HG02973 (cell line): ENCODE results near the gene PROX2.

Experiments
- ATAC-seq: cut with Tn5 transposase; IDR thresholded peaks from one replicate; pipeline ENCODE4 v1.9.1; 2021; ENCODE audit warnings: moderate library complexity; ENCODE audit not compliant: unreplicated experiment

The PROX2 gene

GRCh38 chr14:74879427-74880182, 3.7 kb upstream of the PROX2 start:
- ATAC-seq = no peak

DNA sequence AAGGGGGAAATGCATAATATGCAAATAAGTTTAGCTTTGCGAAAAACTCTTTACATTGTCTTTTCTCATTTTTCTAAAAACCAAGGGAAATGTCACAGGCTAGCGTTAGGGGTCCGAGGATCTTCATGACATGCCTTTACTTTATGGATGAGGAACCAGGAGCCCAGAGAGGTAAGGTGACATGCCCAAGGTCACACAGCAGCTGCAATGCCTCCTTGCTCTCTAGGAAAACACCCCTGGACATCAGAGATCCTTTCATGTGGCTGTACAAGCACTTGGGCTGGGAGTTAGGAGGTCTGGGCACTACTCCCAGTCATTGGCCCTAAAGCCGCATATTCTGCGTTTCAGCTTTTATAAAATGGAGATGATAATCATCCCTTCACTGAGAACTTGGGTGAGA, 741 bp downstream of the PROX2 start:
- no peak for ATAC-seq

- ATAC-seq = no peak
These were observed 4.1 kb downstream of the PROX2 start for GRCh38 chr14:74871819-74872218.

DNA sequence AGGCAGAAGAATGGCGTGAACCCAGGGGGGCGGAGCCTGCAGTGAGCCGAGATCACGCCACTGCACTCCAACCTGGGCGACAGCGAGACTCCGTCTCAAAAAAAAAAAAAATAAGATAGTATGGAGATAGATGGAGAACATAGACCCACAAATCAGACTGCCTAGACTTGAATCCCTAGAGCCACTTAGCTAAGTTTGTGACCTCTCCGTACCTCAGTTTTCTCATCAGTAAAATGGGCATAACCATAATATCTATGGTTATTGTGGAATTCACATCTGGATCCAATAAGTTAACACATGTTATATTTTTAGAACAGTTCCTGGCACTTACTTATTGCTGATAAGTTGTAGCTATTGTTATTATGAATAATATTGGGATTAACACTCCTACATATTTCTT, 7.2 kb downstream of the PROX2 start:
- ATAC-seq = no peak

DNA sequence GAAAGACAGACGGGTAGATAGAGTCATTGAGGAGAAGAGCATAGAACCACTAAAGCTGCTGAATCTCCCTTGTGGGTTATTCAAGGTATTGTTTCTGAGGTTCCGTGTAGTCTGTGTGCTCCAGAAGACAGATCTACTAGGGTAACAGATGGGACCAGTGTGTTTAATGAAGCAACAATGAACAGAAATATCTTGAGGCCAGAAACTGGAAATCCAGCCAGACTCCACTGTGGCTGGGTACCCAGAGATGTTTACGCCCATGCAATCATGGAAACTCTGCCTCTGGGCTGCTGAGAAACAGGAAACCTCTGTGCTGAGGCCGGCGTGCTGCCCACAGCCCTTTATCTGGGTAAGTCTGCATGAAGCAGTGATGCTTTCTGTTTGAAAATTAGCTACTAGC, 8.3 kb downstream of the PROX2 start:
- ATAC-seq = no peak

DNA sequence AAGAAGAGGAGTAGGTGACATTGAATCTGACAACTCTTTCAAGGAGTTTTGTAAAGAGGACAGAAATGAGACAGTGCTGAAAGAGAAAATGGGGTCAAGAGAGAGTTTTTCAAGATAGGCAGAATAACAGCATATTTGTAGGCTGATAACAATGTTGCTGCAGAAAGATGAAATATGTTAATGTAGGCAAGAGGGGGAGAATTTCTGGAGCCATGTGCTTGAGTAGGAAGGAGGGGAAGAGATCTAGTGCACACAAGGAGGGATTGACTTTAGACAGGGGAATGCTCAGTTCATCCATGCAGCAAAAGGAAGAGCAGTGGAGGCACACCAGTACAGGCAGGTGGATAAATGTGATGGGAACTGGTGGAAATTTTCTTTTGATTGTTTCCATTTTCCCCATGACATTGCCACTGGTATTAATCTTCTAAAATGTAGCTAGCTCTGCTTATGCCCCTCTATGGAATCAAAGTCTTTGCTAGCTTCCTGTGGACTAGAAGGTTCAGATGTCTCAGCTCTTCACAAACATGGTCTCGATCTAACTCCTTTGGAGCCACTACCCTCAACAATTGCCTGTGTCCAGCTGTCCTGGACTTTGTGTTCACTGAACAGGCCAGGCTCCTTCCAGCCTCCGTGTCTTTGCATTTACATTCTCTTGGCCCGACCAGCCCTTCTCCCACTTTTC, 9.1 kb downstream of the PROX2 start:
- no peak for ATAC-seq

GRCh38 chr14:74865156-74865555, 10.8 kb downstream of the PROX2 start:
- no peak for ATAC-seq

GRCh38 chr14:74864198-74864597, 11.7 kb downstream of the PROX2 start:
- no peak for ATAC-seq

DNA sequence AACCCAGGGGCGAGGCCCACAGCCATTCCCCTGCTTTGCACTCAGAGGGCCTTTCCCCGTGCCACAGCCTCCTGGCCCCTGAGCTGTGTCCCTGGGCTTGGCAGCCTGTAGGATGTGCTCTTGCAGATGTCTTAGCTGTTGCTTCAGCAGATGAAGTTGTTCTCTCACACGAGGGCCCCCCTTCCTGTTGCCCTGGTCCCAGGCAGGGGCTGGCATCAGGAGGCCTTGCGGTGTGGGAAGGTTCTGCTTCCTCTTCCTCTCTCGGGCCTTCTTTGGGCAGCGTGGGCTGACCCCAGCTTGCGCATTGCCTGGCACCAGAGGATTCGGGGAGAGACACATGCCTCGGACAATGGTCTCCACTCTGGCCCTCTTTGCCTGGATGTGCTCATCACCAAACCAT, 12.7 kb downstream of the PROX2 start:
- ATAC-seq = no peak

DNA sequence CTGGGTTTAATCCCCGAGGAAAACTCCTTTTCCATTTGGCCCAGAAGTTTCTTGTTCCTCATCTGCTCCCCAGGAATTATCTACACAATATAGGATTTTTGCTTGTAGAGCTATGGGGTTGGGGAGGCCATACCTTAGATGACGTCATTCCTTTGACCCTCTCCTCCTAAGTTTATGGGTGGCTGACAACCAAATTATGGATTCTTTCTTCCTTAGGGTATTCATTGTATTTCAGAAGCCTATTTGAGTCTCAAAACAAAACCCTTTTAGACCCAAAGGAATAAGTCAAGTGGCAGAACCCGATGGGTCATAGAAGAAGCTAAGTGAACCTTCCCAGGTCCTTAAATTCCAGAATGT, 14.2 kb downstream of the PROX2 start:
- no peak for ATAC-seq

DNA sequence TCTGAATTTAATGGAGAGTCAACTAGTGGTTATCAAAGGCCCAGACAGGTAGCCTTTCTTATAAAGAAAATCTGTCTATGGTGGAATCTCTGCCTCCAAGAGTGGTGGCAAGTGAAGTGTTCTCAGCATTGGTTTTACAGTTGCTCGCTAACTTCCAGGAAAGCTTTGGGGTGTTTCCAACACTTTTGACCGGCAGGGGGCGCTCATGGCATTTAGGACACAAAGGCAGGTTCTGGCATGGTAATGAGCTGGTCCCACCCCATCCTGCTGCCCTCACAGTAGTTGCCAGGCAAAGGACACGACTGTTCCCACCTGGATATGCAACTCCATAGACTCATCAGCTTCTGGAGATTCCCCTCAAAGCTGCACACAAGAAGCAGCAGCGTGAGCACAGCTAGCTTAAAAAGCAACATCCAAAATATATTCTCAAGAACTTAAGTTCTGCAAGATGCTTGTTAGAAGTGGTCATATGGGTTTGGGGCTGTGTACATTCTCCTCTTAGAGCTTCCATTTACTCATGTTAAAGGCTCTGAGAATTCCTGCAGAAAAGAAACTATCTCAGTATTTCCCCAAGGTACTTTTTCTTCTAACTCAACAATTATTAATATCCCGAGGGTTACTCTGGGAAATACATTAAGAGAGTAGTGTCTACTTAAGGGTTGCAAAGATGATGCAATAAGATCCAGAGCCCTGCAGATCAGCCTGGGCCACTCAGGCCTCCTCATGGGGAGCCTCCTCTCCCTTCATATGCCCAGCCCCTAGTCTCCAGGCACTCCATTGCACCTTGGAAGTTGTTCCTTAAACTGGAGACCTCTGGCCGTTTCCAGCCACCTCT, 14.8 kb downstream of the PROX2 start:
- ATAC-seq = no peak

- no peak for ATAC-seq
These were observed 16.0 kb downstream of the PROX2 start for GRCh38 chr14:74859757-74860552.

DNA sequence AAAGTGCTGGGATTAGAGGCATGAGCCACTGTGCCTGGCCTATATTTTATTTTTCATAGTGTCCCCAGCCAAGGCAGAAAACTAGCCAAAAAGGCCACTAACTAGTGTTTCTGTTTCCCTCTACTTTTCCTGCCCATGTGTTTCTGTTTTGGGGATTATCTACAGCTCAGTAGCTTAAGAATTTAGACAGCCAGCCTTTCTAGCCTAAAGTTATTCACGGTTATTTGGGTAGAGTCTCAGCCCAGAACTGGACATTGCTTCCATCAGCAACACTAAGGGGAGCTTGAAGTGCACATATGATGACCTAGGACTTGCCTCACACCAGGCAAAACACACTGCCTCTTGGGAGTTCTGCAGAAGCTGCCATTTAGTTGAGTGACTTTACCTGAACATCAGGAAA, 17.9 kb downstream of the PROX2 start:
- no peak for ATAC-seq

DNA sequence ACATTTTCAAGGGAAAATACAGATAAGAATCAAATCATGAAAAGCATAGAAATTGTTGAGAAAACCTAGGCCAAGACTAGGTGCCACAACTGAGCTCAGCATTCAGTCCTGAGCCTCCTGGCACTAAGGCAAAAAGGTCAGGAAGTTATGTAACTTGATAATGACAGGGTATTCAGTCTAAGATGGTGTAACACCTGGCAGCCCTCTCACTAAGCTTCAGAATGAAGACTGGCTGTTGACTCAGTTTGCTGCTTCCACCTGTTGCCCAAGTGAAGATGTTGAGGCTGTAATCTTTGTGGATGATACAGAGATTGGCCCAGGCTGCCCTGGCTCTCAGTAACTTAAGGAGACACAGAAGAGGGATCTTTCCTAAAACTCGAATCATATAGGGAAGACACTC, 19.6 kb downstream of the PROX2 start:
- no peak for ATAC-seq

GRCh38 chr14:74855945-74856344, 20.0 kb downstream of the PROX2 start:
- ATAC-seq = no peak

DNA sequence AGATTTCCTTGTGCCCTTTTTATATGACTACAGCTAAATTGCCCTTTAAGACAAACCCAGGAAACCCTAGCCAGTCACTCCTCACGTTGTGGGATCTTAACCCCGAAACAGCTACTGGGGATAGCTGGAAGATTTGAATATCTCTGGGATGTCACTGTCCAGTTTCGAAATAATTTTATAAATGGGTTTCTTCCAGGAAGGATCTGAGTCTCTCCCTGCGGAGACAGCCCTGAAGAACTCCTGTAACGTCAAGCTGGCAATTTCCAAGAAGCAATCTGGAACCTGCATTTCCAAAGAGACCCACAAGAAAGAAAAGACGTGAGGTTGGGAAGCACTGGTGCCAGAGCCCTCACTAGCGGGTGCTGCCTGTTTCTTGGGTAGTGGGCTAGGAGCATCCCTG, 20.9 kb downstream of the PROX2 start:
- no peak for ATAC-seq

DNA sequence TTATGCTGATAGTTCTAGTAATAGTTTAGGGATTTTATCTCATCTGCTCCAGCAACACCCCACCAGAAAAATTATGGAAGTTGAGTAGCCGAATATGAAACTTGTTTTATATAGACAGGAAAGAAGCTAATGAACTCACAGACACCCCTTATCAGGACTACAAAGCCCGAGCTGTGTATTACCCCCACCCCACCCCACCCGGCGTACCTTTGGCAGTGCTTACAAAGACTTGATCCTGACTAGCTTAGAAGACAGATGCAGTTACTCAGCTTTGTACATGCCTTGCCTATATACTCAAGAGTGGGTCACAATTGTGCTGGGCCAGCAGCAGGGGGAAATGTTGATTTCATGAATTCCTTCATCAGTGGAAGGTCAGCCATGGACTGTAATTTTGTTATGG, 22.4 kb downstream of the PROX2 start:
- no peak for ATAC-seq

- no peak for ATAC-seq
These were observed 22.9 kb downstream of the PROX2 start for GRCh38 chr14:74852922-74853530.

DNA sequence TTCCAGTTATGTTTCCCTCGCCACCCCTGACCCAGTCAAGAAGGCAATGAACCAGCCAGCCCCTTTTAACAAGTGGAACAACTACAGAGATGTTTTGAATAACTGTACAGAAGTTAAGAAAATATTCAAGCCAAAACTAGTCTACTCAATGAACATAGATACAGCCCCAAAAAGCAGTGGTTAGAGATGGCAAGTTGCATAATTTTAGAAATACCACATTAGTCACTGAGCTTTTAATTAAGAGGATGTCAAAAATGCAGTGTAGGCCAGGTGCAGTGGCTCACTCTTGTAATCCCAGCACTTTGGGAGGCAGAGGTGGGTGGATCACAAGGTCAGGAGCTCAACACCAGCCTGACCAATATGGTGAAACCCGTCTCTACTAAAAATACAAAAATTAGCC, 27.2 kb downstream of the PROX2 start:
- no peak for ATAC-seq

- no peak for ATAC-seq
These were observed 28.8 kb downstream of the PROX2 start for GRCh38 chr14:74846968-74847665.
